Right cardiac atrium (tissue), 5 donors: ENCODE measurements around the gene SYT14. TPM values are rescaled to one million over a fixed set of nuclear protein-coding genes. Genes with fewer than 3 reads are reported as not detected.
"Not testable (repeated sequence)": the region's sequence is repeated elsewhere in the genome, so short reads cannot be mapped to it uniquely, and the experiment has no call there.

Experiments
- ATAC-seq, 2 donors: fragments of 200-7000 bp; cut with Tn5 transposase; one replicate each; pipeline versions ENCODE4 v1.8.0 to v1.9.1; 2020; ENCODE audit warnings: moderate library complexity in 2 of 2, mild to moderate bottlenecking in 1 of 2
- DNase-seq, 3 donors: peaks; one replicate each; pipeline ENCODE4 v3.0.0-alpha.2; 2020
- H3K27ac ChIP-seq: one replicate; pipeline ENCODE4 v1.5.1; 2013; ENCODE audit warnings: mild to moderate bottlenecking, low read length, control low read depth, moderate library complexity
- H3K27me3 ChIP-seq: one replicate; pipeline ENCODE4 v1.6.1; 2013; ENCODE audit not compliant: control insufficient read depth, insufficient read depth
- H3K4me1 ChIP-seq: one replicate; pipeline ENCODE4 v1.6.1; 2013; ENCODE audit warnings: low read length; ENCODE audit not compliant: control insufficient read depth, insufficient read depth
- H3K4me3 ChIP-seq: one replicate; pipeline ENCODE4 v1.5.1; 2013; ENCODE audit warnings: low read length, control low read depth
- H3K9me3 ChIP-seq: one replicate; pipeline ENCODE4 v1.6.1; 2013; ENCODE audit warnings: low read length; ENCODE audit not compliant: control insufficient read depth
- WGBS: extraction: QIAGEN DNeasy Blood & Tissue Kit; methylation state at CpG from one replicate; pipeline ENCODE4 v1.1.7; 2013; 5-methylcytosine and 5-hydroxymethylcytosine counted together
- intact Hi-C, 4 donors: fragments of 100-400 bp; cut with DNase I; formaldehyde crosslinking; loops; one replicate each; pipeline versions ENCODE4 v1.11.0 to v1.14.0; 2022 to 2023
- polyA plus RNA-seq: library from polyadenylated mRNA; stranded (reverse); fragments of 200-250 nt; gene quantifications from one replicate; pipeline ENCODE4 v1.2.3, GENCODE V29; 2013
- total RNA-seq, 4 donors: library from RNA; stranded (reverse); fragmentation: NEBNext Ultra II Directional; extraction: Animal tissue kit (Norgen Biotek cat#: 25700); gene quantifications; one replicate each; pipeline ENCODE4 v1.2.1, GENCODE V29; 2021
- donor health status: healthy with polysubstance abuse.
- donor health status: DM: no; HTN: yes; CAD: no.
- donor health status: DM: no; HTN: no; CAD: no.
- donor health status: DM: no; HTN: yes; CAD: no; lungs with severe emphysema.
- donor health status: DM: yes; HTN: yes; CAD: no.

Gene SYT14
- total and polyA plus RNA-seq, 5 donors = under 0.01 to 0.09 TPM; not detected in 3

DNA sequence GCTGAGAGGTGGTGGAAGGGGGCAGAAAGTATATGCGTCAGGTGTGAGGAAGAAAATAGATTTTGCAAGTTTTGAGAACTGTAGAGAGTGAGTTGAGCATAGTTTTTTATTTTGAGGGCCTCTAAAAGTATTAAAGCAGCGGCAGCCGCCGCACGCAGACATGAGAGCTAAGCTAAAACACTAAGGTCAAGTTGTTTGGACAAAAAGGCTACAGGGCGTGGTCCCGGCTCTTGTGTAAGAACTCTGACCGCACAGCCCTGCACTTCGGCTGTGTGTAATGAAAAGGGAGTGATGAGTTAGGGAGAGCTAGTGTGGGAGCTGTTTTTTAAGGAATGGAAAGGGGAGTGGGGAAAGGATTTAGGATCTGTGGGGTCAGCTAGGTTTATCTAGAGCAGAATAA is 174.9 kb downstream of the SYT14 start:
- H3K27me3 ChIP-seq, H3K9me3 ChIP-seq, DNase-seq, ATAC-seq, H3K27ac ChIP-seq, intact Hi-C loops, H3K4me1 ChIP-seq, H3K4me3 ChIP-seq: not testable (repeated sequence)
- 88% methylated on average over 9 of the region's 9 CpGs for WGBS

DNA sequence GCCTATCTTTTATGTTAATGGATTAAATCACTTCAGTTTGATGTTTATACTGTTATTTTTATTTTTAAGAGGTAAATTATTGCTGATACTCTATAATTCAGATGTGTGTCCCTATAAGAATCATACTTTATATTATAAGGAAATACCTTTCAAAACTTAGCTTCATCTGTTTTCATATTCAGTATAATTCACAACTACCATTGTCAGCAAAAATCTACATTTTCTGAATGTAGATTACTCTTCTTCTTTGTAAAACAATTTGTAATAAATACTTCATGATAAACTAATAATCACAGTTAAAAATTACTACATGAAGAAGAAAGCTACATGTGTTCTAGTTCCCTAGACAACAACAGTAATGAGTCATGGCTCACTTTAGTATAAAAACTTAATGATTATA is 179.2 kb downstream of the SYT14 start:
- no peak overlapping the region for H3K4me3 ChIP-seq
- no peaks in the 10 kb centered on the region for H3K27me3 ChIP-seq
- no peaks in the 10 kb centered on the region for H3K9me3 ChIP-seq
- DNase-seq (no peak), ATAC-seq (no peak)
- no peaks in the 10 kb centered on the region for H3K4me1 ChIP-seq
- no peak overlapping the region for H3K27ac ChIP-seq
- intact Hi-C loops = no loop called here

DNA sequence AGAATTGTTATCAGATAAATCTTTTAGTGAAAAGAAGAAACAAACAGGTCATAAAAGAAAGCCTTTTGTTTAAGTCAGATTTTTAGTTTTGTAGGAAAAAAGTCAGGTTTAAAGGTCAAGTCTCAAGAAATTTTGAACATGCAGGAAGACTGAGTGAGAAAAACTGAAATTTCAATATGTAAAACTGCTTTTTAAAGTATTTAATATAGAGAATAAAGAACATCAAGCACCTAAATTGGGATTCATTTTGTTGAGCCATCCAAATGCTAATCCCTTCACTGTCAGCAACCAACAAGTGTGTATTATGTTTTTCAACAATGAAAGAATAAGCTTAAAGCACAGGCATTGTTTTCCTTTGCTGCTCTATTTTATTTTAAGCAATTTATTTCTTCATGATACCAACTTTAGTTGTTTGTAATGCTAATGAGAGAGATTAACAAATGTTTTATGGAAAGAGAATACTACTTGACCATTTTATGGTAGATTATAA is 179.7 kb downstream of the SYT14 start:
- H3K9me3 ChIP-seq = no peaks in the 10 kb centered on the region
- H3K27ac ChIP-seq = no peak overlapping the region
- intact Hi-C loops = no loop called here
- no peaks in the 10 kb centered on the region for H3K27me3 ChIP-seq
- no peak overlapping the region for H3K4me3 ChIP-seq
- DNase-seq (no peak), ATAC-seq (no peak)
- H3K4me1 ChIP-seq = no peaks in the 10 kb centered on the region

DNA sequence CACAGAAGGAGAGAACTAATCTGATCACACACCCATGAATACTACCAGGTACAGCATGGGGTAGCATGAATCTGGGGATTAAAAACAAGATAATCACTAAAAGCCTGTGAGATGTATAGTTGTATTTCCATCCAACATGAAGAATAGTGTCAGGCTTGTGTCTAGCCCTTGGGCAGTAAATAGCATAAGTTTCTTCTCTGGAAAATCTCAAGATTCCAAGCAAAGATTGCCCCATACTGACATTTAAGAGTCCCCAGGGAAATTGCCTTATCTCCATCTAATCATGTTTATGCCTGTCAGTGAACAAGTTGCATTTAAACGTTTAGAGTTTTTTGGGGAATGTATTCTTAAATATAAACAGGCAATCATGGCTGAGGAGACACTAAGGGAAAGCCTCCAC is 185.4 kb downstream of the SYT14 start:
- H3K4me3 ChIP-seq = no peak overlapping the region
- no peaks in the 10 kb centered on the region for H3K27me3 ChIP-seq
- no peak for ATAC-seq
- no peak for DNase-seq
- 25% methylated on average over 1 of the region's 1 CpG for WGBS
- intact Hi-C loops = no loop called here
- no peaks in the 10 kb centered on the region for H3K9me3 ChIP-seq
- no peak overlapping the region for H3K27ac ChIP-seq
- H3K4me1 ChIP-seq = no peaks in the 10 kb centered on the region

DNA sequence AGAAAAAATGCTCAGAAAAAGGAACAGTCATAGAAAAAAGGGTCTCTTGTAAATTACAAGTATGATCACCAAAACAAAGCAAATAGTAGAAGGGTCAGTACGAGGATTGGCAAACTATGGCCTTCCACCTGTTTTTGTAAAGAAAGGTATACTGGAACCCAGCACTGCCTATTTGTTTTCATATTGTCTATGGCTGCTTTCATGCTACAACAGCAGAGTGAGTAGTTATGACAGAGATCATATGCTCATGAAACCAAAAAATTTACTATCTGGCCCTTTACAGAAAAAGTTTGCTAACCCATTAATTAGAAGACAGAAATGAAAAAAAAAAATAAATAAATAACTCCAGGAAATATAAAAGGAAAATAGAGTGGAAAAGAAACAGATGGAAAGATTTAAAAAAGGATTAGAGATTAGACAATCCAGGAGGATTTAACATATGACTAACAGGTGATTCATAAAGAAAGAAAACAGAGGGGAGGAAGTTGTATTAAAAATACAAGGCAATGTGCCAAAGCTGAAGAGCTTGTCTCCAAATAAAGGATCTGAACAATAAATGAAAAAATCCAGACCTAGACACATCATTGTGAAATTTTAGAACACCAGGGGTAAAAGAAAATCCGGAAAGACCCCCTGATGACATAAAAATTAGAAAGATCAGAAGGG is 186.0 kb downstream of the SYT14 start:
- Histone ChIP-seq H3K27me3 (no peaks in the 10 kb centered on the region), H3K27ac (no peak overlapping the region), H3K4me3 (no peak overlapping the region), H3K9me3 (no peaks in the 10 kb centered on the region), H3K4me1 (no peaks in the 10 kb centered on the region)
- no peak for ATAC-seq
- 70% methylated on average over 2 of the region's 2 CpGs for WGBS
- intact Hi-C loops = no loop called here
- DNase-seq = no peak

DNA sequence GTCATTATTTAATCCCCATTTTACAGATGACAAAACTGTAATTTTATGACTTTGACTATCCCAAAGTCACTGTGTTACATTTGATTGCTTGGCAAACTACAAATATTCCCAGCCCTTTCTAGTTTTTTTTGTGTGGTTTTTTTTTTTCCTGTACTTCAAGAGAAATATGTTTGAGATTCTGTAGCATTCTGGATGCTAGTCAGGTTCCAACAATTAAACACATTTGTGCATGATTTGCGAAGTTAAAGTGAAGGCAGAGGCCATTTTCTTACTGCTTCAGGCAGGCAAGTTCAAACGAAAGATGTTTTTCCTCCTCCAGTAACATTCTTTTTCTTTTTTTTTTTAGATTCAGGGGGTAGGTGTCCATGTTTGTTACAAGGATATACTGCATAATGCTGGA is 186.7 kb downstream of the SYT14 start:
- H3K9me3 ChIP-seq = no peaks in the 10 kb centered on the region
- no peaks in the 10 kb centered on the region for H3K4me1 ChIP-seq
- DNase-seq (no peak), ATAC-seq (no peak)
- intact Hi-C loops = no loop called here
- WGBS = 65% methylated on average over 2 of the region's 2 CpGs
- H3K27ac ChIP-seq = no peak overlapping the region
- no peaks in the 10 kb centered on the region for H3K27me3 ChIP-seq
- no peak overlapping the region for H3K4me3 ChIP-seq

DNA sequence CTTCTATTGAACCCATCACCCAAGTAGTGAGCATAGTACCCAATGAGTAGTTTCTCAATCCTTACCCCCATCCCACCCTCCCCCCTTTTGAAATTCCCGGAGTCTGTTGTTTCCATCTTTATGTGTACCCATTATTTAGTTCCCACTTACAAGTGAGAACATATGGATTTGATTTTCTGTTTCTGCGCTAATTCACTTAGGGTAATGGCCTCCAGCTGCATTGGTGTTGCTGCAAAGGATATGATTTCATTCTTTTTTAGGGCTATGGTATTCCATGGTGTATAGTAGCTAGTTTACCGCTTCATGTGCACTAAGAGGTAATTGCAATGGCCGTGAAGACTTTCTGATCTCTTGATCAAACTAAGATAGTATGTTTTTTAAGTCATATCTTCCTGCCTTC is 187.1 kb downstream of the SYT14 start:
- Histone ChIP-seq H3K9me3 (no peaks in the 10 kb centered on the region), H3K4me3 (no peak overlapping the region), H3K27me3 (no peaks in the 10 kb centered on the region), H3K27ac (no peak overlapping the region), H3K4me1 (no peaks in the 10 kb centered on the region)
- intact Hi-C loops = no loop called here
- DNase-seq = no peak
- WGBS = 82% methylated on average over 4 of the region's 4 CpGs
- ATAC-seq = no peak

DNA sequence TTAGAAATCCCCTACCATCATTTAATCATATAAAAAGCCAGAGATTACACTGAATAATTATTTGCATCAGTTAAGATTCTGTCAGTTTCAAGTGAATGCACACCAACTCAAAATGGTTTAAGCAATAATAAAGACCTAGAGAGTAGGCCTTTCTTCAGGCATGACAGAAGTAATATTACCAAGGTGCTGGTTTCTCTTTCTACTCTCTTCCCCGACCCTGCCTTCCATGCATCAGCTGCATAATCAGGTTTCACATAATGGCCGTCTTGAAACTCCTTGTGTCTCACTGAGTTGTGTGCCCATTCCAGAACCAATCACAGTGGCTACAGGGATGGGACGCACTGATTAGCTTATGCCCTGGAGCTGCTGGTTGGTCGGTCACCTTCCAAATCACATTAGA is 191.1 kb downstream of the SYT14 start:
- no peaks in the 10 kb centered on the region for H3K27me3 ChIP-seq
- H3K4me3 ChIP-seq = no peak overlapping the region
- H3K4me1 ChIP-seq = no peaks in the 10 kb centered on the region
- WGBS = 75% methylated on average over 4 of the region's 4 CpGs
- no peak for DNase-seq
- ATAC-seq = no peak
- no peak overlapping the region for H3K27ac ChIP-seq
- no peaks in the 10 kb centered on the region for H3K9me3 ChIP-seq
- intact Hi-C loops = no loop called here

DNA sequence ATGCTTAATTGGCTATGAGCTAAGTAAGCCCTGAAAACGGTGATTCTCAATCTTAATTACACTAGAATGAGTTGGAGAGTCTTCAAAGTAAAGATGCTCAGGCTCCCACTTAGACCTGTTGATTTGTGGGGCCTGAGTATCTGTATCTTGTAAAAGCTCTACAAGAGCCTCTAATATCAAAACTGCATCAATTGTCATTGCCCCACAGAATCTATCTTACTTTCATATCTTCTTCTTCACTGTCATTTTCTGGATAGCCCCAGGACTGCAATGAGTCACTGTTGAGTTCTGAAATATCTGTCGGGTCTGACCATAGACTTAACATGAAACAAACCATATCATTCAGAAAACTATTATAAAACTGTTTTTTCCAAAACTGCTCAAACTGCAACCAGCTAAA is 191.7 kb downstream of the SYT14 start:
- ATAC-seq = no peak
- no peak overlapping the region for H3K4me3 ChIP-seq
- intact Hi-C loops = no loop called here
- no peak for DNase-seq
- no peaks in the 10 kb centered on the region for H3K9me3 ChIP-seq
- no peaks in the 10 kb centered on the region for H3K4me1 ChIP-seq
- 74% methylated on average over 2 of the region's 2 CpGs for WGBS
- no peak overlapping the region for H3K27ac ChIP-seq
- H3K27me3 ChIP-seq = no peaks in the 10 kb centered on the region

DNA sequence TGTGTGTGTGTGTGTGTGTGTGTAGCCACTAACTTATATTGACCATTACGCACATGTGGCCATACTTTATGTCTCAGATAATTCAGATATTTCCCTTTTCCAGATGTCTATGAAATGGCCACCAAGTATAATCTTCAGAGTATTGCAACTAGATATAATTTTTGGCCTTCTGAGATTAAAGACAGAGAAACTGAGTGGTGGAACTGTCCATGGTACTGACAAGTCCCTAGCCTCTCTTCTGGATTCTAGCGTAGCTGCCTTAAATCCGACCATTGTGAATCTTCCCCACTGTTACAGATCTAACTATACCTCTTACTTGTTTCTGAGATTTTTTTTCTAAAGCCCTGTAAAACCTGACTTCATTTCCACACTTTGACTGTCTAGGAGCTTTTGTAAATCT is 194.6 kb downstream of the SYT14 start:
- no peak for DNase-seq
- Histone ChIP-seq H3K27me3 (no peaks in the 10 kb centered on the region), H3K27ac (no peak overlapping the region), H3K9me3 (no peaks in the 10 kb centered on the region), H3K4me3 (no peak overlapping the region), H3K4me1 (no peaks in the 10 kb centered on the region)
- intact Hi-C loops = no loop called here
- 57% methylated on average over 3 of the region's 3 CpGs for WGBS
- ATAC-seq = no peak

DNA sequence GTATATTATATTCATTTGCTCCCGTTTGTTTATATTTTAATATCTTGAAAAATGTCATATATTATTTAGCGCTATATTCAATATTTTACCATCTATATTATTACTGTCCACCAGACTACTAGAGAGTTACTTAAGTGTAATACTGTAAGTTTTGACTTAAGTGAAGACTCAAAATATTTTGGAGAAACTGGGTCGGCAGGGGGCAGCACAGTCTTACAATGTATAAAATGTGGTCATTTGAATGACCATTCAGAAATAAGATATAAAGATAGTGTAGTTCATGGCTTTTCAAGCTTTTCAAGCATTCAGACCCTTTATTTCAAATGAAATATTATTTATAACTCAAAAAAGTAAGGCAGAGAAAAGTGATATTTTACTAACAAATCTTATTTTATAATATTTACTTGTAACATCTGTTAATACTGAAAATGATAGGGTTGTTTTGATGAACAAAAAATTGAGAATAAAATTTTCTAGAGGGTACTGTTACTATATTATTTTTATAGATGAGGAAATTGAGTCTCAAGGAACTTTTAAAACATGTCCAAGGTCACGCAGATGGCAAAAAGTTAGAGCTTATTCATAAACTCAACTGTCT is 205.5 kb downstream of the SYT14 start:
- no peaks in the 10 kb centered on the region for H3K27me3 ChIP-seq
- H3K27ac ChIP-seq = no peak overlapping the region
- no peaks in the 10 kb centered on the region for H3K4me1 ChIP-seq
- ATAC-seq (peak in 1 of 2 donors; percentile 36), DNase-seq (peak; percentile 83 to 95 (median 85))
- intact Hi-C loops = loop anchor here (5.0 kb wide), 3 partner anchors 164 to 259 kb away; no protein-coding TSS in a partner anchor
- 31% methylated on average over 4 of the region's 4 CpGs for WGBS
- H3K4me3 ChIP-seq = no peak overlapping the region
- H3K9me3 ChIP-seq = no peaks in the 10 kb centered on the region
